ENCODE data around the gene SLC9C2. TPM values are rescaled to one million over a fixed set of nuclear protein-coding genes. Genes with fewer than 3 reads are reported as not detected.
"Not testable (repeated sequence)": the region's sequence is repeated elsewhere in the genome, so short reads cannot be mapped to it uniquely, and the experiment has no call there.

The SLC9C2 gene
- total RNA-seq, 1 donor, result not detected

GRCh38 chr1:173529106-173529505 lies 73.8 kb downstream of the SLC9C2 start:
- no peak for DNase-seq (ENCODE audit: low read depth)
- H3K4me3 ChIP-seq (ENCODE audit: low read depth, low read length), result no peak overlapping the region
- TF ChIP-seq CTCF (IDR thresholded peaks at IDR 0.05; ENCODE audit: insufficient read depth, low read depth, low read length), result no peak

GRCh38 chr1:173527151-173527826 lies 75.6 kb downstream of the SLC9C2 start:
- DNase-seq (ENCODE audit: low read depth), result peak; percentile 79
- H3K4me3 ChIP-seq (ENCODE audit: low read depth, low read length), result no peak overlapping the region
- TF ChIP-seq CTCF (IDR thresholded peaks at IDR 0.05; ENCODE audit: insufficient read depth, low read depth, low read length), result no peak

GRCh38 chr1:173525926-173526325 lies 76.9 kb downstream of the SLC9C2 start:
- TF ChIP-seq CTCF (IDR thresholded peaks at IDR 0.05; ENCODE audit: insufficient read depth, low read depth, low read length), result no peak
- no peak for DNase-seq (ENCODE audit: low read depth)
- no peak overlapping the region for H3K4me3 ChIP-seq (ENCODE audit: low read depth, low read length)

GRCh38 chr1:173523329-173523728 lies 79.5 kb downstream of the SLC9C2 start:
- TF ChIP-seq CTCF (IDR thresholded peaks at IDR 0.05; ENCODE audit: insufficient read depth, low read depth, low read length), result no peak
- no peak for DNase-seq (ENCODE audit: low read depth)
- no peak overlapping the region for H3K4me3 ChIP-seq (ENCODE audit: low read depth, low read length)

- TF ChIP-seq CTCF (IDR thresholded peaks at IDR 0.05; ENCODE audit: insufficient read depth, low read depth, low read length), result no peak
- H3K4me3 ChIP-seq (ENCODE audit: low read depth, low read length), result no peak overlapping the region
- DNase-seq (ENCODE audit: low read depth), result no peak
Measured at GRCh38 chr1:173520799-173521198, 82.1 kb downstream of the SLC9C2 start.

- H3K4me3 ChIP-seq (ENCODE audit: low read depth, low read length); DNase-seq (ENCODE audit: low read depth): not testable (repeated sequence)
Measured at GRCh38 chr1:173514503-173514902, 88.4 kb downstream of the SLC9C2 start.

DNA sequence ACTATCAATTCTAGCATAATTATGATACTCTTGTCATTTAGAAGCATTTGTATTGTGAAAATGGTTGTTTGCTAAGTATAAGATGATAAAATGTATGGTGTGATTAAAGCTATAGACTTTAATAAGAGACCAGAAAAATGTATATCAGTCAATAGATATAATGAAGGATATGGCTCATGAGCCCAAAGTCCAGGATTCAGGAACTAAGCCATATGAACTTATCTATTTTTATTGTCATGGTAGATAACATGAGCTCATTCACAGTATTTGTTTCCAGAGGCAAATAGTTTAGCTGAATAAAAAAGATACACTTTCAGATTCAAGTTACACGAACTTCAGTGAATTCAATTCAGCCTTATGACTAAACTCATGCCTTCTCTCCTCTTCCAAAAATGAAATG lies 93.1 kb downstream of the SLC9C2 start:
- DNase-seq (ENCODE audit: low read depth), result no peak
- no peak for TF ChIP-seq CTCF (IDR thresholded peaks at IDR 0.05; ENCODE audit: insufficient read depth, low read depth, low read length)

More for the DNA sequence above, 93.1 kb downstream of the SLC9C2 start:
- H3K4me3 ChIP-seq (ENCODE audit: low read depth, low read length), result no peak overlapping the region
